ENCODE data around the gene BPNT1. TPM values are rescaled to one million over a fixed set of nuclear protein-coding genes. Genes with fewer than 3 reads are reported as not detected.

Gene BPNT1
- total and polyA plus RNA-seq, 2 of the 13 experiments (the other 11 are each of a cell fraction or from before 2014, with no cell fraction given) = 35.2 to 43.9 TPM

DNA sequence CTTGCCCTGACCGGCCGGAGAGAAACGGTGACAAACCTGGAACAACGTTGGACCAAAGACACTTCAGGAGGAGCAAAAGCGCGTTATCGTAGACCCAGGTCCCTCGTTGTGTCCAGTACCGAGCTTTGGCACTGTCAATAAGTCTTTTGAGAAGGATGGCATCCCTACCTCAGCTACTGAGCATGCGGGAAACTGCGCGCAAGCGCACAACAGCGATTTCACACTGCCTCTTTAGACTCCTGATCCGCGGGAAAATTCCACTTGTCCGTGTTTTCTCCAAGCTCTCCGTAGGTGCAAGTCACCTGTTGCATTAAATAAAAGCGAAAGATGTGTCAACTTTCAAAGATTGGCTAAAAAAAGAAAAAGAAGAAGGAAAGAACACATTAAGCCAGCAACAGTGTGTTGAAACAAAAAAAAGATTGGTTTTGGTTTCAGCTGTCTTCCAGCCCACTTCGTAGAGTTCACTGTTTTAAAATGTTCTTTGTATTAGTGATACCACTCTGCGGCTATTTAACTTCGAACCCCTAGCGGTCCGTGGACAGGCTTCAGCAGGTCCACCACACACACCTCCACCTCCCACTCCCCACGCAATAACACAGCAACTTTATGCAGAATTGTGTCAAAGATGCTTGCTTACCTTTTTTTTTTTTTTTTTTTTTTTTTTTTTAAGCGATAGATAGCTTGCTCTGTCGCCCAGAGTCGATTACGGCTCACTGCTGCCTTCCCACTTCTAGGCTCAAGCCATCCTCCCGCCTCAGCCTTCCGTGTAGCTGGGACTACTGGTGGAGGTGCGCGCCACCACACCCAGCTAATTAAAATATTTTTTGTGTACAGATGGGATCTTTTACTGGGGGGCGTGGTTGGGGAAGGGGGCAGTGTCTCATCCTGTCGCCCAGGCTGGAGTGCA, at the start of gene BPNT1 (continued):
- TF ChIP-seq, protein P1, sequence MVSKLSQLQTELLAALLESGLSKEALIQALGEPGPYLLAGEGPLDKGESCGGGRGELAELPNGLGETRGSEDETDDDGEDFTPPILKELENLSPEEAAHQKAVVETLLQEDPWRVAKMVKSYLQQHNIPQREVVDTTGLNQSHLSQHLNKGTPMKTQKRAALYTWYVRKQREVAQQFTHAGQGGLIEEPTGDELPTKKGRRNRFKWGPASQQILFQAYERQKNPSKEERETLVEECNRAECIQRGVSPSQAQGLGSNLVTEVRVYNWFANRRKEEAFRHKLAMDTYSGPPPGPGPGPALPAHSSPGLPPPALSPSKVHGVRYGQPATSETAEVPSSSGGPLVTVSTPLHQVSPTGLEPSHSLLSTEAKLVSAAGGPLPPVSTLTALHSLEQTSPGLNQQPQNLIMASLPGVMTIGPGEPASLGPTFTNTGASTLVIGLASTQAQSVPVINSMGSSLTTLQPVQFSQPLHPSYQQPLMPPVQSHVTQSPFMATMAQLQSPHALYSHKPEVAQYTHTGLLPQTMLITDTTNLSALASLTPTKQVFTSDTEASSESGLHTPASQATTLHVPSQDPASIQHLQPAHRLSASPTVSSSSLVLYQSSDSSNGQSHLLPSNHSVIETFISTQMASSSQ (IDR thresholded peaks at IDR 0.05; ENCODE audit: low read depth) = no peak
- TF ChIP-seq, protein P1 (CRISPR knock-in tag; IDR thresholded peaks at IDR 0.05; ENCODE audit: borderline replicate concordance) = 0 out of 2 replicates have a peak, but pooled peaks have one; percentile 34
- TF ChIP-seq, protein P2, sequence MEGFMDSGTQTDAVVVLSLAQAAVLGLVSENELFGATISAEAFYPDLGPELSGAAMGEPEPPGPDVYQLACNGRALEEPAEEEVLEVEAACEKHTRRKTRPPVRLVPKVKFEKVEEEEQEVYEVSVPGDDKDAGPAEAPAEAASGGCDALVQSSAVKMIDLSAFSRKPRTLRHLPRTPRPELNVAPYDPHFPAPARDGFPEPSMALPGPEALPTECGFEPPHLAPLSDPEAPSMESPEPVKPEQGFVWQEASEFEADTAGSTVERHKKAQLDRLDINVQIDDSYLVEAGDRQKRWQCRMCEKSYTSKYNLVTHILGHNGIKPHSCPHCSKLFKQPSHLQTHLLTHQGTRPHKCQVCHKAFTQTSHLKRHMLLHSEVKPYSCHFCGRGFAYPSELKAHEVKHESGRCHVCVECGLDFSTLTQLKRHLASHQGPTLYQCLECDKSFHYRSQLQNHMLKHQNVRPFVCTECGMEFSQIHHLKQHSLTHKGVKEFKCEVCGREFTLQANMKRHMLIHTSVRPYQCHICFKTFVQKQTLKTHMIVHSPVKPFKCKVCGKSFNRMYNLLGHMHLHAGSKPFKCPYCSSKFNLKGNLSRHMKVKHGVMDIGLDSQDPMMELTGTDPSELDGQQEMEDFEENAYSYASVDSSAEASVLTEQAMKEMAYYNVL (CRISPR knock-in tag; IDR thresholded peaks at IDR 0.05; ENCODE audit: borderline replicate concordance) = no peak
- no peak for TF ChIP-seq ZNF329 (CRISPR knock-in tag; IDR thresholded peaks at IDR 0.05; ENCODE audit: low read depth)
- TF ChIP-seq, protein P3, sequence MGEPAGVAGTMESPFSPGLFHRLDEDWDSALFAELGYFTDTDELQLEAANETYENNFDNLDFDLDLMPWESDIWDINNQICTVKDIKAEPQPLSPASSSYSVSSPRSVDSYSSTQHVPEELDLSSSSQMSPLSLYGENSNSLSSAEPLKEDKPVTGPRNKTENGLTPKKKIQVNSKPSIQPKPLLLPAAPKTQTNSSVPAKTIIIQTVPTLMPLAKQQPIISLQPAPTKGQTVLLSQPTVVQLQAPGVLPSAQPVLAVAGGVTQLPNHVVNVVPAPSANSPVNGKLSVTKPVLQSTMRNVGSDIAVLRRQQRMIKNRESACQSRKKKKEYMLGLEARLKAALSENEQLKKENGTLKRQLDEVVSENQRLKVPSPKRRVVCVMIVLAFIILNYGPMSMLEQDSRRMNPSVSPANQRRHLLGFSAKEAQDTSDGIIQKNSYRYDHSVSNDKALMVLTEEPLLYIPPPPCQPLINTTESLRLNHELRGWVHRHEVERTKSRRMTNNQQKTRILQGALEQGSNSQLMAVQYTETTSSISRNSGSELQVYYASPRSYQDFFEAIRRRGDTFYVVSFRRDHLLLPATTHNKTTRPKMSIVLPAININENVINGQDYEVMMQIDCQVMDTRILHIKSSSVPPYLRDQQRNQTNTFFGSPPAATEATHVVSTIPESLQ (CRISPR knock-in tag; conservative IDR thresholded peaks at IDR 0.05) = no peak
- TF ChIP-seq RELA (CRISPR knock-in tag; IDR thresholded peaks at IDR 0.05) = no peak
- TF ChIP-seq, protein P4, sequence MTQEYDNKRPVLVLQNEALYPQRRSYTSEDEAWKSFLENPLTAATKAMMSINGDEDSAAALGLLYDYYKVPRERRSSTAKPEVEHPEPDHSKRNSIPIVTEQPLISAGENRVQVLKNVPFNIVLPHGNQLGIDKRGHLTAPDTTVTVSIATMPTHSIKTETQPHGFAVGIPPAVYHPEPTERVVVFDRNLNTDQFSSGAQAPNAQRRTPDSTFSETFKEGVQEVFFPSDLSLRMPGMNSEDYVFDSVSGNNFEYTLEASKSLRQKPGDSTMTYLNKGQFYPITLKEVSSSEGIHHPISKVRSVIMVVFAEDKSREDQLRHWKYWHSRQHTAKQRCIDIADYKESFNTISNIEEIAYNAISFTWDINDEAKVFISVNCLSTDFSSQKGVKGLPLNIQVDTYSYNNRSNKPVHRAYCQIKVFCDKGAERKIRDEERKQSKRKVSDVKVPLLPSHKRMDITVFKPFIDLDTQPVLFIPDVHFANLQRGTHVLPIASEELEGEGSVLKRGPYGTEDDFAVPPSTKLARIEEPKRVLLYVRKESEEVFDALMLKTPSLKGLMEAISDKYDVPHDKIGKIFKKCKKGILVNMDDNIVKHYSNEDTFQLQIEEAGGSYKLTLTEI (CRISPR knock-in tag; conservative IDR thresholded peaks at IDR 0.05) = no peak
- no peak for TF ChIP-seq AGO1 (IDR thresholded peaks at IDR 0.05; ENCODE audit: low read depth, low read length, poor library complexity, severe bottlenecking)
- TF ChIP-seq ZNF737 (CRISPR knock-in tag; IDR thresholded peaks at IDR 0.05; ENCODE audit: borderline replicate concordance) = no peak
- no peak; the same call in 1 of the 2 replicates for TF ChIP-seq KDM5B (CRISPR knock-in tag; IDR thresholded peaks at IDR 0.05; ENCODE audit: borderline replicate concordance)
- TF ChIP-seq SP140L (CRISPR knock-in tag; IDR thresholded peaks at IDR 0.05; ENCODE audit: borderline replicate concordance) = no peak
- TF ChIP-seq, protein P5, sequence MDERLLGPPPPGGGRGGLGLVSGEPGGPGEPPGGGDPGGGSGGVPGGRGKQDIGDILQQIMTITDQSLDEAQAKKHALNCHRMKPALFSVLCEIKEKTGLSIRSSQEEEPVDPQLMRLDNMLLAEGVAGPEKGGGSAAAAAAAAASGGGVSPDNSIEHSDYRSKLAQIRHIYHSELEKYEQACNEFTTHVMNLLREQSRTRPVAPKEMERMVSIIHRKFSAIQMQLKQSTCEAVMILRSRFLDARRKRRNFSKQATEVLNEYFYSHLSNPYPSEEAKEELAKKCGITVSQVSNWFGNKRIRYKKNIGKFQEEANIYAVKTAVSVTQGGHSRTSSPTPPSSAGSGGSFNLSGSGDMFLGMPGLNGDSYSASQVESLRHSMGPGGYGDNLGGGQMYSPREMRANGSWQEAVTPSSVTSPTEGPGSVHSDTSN (CRISPR knock-in tag; IDR thresholded peaks at IDR 0.05) = no peak
- TF ChIP-seq PPARG (CRISPR knock-in tag; conservative IDR thresholded peaks at IDR 0.05) = peak; percentile 63; the same call in 1 of the 2 replicates
- TF ChIP-seq ZNF230 (CRISPR knock-in tag; IDR thresholded peaks at IDR 0.05) = 0 out of 2 replicates have a peak, but pooled peaks have one; percentile 25
- peak; percentile 47; the same call in 1 of the 2 replicates for TF ChIP-seq ZNF605 (CRISPR knock-in tag; IDR thresholded peaks at IDR 0.05)
- no peak for TF ChIP-seq SNRNP70 (IDR thresholded peaks at IDR 0.05; ENCODE audit: low read depth, low read length)
- no peak for TF ChIP-seq MLLT10 (CRISPR knock-in tag; IDR thresholded peaks at IDR 0.05)

Data from HepG2 (cell line).